Thyroid gland (tissue), 4 donors: ENCODE results near the gene FKBP1A.

ENCODE experiments used
- POLR2A ChIP-seq, 2 donors: fragments of 450-650 bp; IDR thresholded peaks; one replicate each; pipeline ENCODE4 v1.6.1; 2017; ENCODE audit warnings: antibody characterized with exemption in 2 of 2, mild to moderate bottlenecking in 2 of 2, moderate library complexity in 1 of 2
- TF ChIP-seq, protein P1 (sequence below), 6 experiments: fragments of 200-600 bp in 3 of 6; fragments of 450-650 bp in 3 of 6; sonication (generic) in 3 of 6; IDR thresholded peaks; one replicate each; pipeline ENCODE4 v1.5.1; 2016 to 2019; ENCODE audit warnings: antibody characterized with exemption in 6 of 6, mild to moderate bottlenecking in 2 of 6, inconsistent platforms in 1 of 6, moderate library complexity in 1 of 6

DNA sequence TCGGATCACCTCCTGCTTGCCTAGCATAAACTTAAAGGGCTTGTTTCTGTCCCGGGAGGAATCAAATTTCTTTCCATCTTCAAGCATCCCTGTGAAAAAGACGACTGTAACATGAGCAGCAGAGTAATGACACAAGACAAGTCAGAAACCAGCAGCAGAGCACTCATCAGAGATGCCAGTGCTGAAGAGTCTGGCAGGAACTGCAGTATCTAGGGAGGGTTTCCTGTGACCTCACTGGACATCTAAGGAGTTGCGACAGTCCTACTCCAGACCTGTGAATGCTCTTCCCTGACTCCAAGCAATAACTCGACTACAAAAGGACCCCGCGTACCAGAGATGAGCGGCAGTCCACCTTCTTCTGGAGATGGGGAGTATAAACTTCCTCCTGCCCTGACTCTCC is 17.3 kb downstream of the FKBP1A start:
- TF ChIP-seq, protein P1, sequence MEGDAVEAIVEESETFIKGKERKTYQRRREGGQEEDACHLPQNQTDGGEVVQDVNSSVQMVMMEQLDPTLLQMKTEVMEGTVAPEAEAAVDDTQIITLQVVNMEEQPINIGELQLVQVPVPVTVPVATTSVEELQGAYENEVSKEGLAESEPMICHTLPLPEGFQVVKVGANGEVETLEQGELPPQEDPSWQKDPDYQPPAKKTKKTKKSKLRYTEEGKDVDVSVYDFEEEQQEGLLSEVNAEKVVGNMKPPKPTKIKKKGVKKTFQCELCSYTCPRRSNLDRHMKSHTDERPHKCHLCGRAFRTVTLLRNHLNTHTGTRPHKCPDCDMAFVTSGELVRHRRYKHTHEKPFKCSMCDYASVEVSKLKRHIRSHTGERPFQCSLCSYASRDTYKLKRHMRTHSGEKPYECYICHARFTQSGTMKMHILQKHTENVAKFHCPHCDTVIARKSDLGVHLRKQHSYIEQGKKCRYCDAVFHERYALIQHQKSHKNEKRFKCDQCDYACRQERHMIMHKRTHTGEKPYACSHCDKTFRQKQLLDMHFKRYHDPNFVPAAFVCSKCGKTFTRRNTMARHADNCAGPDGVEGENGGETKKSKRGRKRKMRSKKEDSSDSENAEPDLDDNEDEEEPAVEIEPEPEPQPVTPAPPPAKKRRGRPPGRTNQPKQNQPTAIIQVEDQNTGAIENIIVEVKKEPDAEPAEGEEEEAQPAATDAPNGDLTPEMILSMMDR (IDR thresholded peaks at IDR 0.05), result no peak
- no peak for TF ChIP-seq POLR2A (IDR thresholded peaks at IDR 0.05)
